ENCODE measurements around the gene PCDH20.

PCDH20 gene

DNA sequence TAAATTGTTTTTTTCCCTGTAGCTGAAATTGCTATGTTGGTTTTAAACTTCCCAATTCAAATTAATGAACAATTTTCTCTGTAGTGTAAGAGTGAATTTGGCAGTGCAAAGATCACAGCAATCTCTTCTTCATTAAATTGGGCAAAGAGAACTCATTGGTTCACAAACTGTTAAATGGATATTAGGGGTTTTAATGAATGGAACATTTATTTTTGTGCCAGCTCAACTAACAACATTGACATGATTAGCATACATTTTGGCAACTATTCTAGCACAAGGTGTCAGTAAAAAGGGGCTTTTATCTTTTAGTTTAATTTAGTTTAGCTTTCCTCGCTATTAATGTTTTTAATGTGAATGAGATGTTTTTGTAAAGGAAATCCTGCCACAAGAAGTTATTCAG lies 7.1 kb downstream of the PCDH20 start:
- Mint-ChIP-seq H3K27me3 (ENCODE audit: low read depth) (peaks cover 33% of the 10 kb centered on the region), H3K27ac (no peak overlapping the region), H3K9me3 (no peaks in the 10 kb centered on the region), H3K4me3 (no peak overlapping the region), H3K4me1 (peaks cover 4% of the 10 kb centered on the region), H3K36me3 (ENCODE audit: low read depth) (no peaks in the 10 kb centered on the region)
- TF ChIP-seq, protein P1, sequence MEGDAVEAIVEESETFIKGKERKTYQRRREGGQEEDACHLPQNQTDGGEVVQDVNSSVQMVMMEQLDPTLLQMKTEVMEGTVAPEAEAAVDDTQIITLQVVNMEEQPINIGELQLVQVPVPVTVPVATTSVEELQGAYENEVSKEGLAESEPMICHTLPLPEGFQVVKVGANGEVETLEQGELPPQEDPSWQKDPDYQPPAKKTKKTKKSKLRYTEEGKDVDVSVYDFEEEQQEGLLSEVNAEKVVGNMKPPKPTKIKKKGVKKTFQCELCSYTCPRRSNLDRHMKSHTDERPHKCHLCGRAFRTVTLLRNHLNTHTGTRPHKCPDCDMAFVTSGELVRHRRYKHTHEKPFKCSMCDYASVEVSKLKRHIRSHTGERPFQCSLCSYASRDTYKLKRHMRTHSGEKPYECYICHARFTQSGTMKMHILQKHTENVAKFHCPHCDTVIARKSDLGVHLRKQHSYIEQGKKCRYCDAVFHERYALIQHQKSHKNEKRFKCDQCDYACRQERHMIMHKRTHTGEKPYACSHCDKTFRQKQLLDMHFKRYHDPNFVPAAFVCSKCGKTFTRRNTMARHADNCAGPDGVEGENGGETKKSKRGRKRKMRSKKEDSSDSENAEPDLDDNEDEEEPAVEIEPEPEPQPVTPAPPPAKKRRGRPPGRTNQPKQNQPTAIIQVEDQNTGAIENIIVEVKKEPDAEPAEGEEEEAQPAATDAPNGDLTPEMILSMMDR (IDR thresholded peaks at IDR 0.05; ENCODE audit: unreplicated experiment in 3 of 3): no peak

DNA sequence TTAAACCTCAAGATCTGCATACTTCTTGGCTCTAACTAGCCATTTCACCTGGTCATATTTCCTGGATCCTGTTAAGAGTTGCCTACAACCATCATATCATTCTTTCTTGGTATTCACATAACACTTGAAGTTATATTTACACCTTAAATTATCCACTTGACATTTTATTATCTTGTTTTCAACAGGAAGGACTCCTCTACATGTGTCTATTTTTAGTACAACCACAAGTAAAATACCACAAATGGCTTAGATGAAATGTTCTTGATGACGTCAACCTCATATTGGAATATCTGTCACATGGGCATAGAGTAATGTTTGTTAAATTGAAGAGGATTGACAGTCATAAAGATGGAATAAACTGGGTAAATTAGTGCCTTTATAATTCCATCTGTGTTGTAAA lies 9.4 kb downstream of the PCDH20 start:
- H3K36me3 Mint-ChIP-seq (ENCODE audit: low read depth): no peaks in the 10 kb centered on the region
- H3K27ac Mint-ChIP-seq: no peak overlapping the region
- TF ChIP-seq, protein P1 (IDR thresholded peaks at IDR 0.05; ENCODE audit: unreplicated experiment in 3 of 3): no peak
- no peaks in the 10 kb centered on the region for H3K9me3 Mint-ChIP-seq
- no peaks in the 10 kb centered on the region for H3K4me1 Mint-ChIP-seq
- H3K27me3 Mint-ChIP-seq (ENCODE audit: low read depth): peaks cover 13% of the 10 kb centered on the region
- H3K4me3 Mint-ChIP-seq: no peak overlapping the region

DNA sequence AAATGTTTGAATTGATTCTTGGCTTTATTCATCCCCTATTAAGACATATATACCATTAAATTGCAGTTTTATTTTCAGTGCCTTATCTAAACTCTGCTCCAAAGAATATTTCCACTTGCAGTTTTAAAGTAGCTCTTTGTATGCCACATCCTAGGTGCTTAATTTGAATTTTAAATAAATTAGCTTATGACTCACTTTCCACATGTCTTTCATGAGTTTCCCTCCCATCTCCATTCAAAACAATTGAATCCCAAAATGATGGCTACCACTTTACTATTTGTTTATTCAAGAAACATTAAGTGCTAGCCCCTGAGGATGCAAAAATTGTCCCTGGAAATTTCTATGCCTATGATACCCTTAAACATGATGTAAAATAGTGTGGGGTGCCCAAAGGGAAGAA lies 19.5 kb downstream of the PCDH20 start:
- Mint-ChIP-seq H3K27me3 (ENCODE audit: low read depth) (no peaks in the 10 kb centered on the region), H3K36me3 (ENCODE audit: low read depth) (no peaks in the 10 kb centered on the region), H3K4me1 (no peaks in the 10 kb centered on the region), H3K27ac (no peak overlapping the region), H3K9me3 (no peaks in the 10 kb centered on the region), H3K4me3 (no peak overlapping the region)
- TF ChIP-seq, protein P1 (IDR thresholded peaks at IDR 0.05; ENCODE audit: unreplicated experiment in 3 of 3): no peak

DNA sequence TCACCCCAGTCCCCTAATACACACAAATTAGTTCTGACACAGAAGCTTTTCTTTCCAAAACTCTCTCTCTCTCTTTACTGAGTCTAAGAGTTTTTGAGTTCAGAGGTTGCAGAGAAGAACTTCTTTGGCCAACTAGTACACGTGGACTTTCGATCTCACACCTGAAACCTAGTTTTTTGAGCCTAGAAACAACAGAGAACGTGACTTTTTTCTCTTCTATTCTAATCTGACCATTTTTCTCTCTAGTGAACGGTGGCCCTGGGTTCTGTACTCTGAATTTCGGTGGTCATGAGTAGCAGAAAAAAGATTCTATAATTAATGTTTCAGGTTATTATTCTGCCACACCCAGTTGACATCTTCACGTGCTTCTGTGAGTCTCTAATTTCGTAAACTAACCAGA lies 24.2 kb downstream of the PCDH20 start:
- Mint-ChIP-seq H3K36me3 (ENCODE audit: low read depth) (no peaks in the 10 kb centered on the region), H3K27me3 (ENCODE audit: low read depth) (peaks cover 4% of the 10 kb centered on the region), H3K9me3 (no peaks in the 10 kb centered on the region), H3K4me3 (no peak overlapping the region), H3K27ac (no peak overlapping the region), H3K4me1 (no peaks in the 10 kb centered on the region)
- TF ChIP-seq, protein P1 (IDR thresholded peaks at IDR 0.05; ENCODE audit: unreplicated experiment in 3 of 3): no peak

DNA sequence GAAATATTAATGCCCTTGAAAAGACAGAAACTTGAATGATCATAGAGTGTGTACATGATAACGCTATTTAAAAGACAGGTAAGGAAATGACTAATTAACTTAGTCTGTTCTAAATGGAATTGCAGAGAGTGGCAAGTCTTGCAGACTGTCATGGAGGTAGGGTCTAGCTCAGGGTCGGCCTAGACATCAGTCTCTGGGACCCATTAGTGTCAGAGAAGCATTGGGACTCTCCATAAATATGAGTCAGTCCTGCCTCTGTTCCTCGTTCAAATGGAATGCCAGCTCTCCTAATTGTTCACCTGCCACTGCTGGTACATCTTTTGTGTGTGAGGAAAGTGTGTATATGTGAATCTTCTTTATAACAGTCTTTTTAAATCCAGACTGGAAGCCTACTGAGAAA lies 28.0 kb downstream of the PCDH20 start:
- peaks cover 4% of the 10 kb centered on the region for H3K27me3 Mint-ChIP-seq (ENCODE audit: low read depth)
- TF ChIP-seq, protein P1 (IDR thresholded peaks at IDR 0.05; ENCODE audit: unreplicated experiment in 3 of 3): no peak
- no peaks in the 10 kb centered on the region for H3K4me1 Mint-ChIP-seq
- H3K27ac Mint-ChIP-seq: no peak overlapping the region
- no peaks in the 10 kb centered on the region for H3K9me3 Mint-ChIP-seq
- H3K4me3 Mint-ChIP-seq: no peak overlapping the region
- H3K36me3 Mint-ChIP-seq (ENCODE audit: low read depth): no peaks in the 10 kb centered on the region

DNA sequence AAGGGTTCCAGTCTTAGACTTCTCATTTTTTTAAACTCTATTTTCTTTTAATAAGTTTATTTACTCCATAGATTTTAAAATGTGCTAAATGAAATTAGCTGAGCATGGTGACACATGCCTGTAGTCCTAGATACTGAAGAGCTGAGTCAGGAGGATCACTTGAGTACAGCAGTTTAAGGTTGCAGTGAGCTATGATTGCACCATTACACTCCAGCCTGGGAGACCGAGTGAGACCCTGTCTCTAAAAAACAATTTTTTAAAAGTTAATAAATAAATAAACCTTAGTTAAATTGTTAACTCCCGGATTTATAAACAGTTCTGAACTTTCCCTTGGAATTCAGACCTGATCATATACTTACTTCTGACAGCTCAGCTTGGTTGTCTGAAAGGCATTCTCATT lies 32.5 kb downstream of the PCDH20 start:
- no peak overlapping the region for H3K27ac Mint-ChIP-seq
- H3K4me3 Mint-ChIP-seq: no peak overlapping the region
- no peaks in the 10 kb centered on the region for H3K36me3 Mint-ChIP-seq (ENCODE audit: low read depth)
- peaks cover 4% of the 10 kb centered on the region for H3K27me3 Mint-ChIP-seq (ENCODE audit: low read depth)
- H3K4me1 Mint-ChIP-seq: no peaks in the 10 kb centered on the region
- H3K9me3 Mint-ChIP-seq: no peaks in the 10 kb centered on the region
- TF ChIP-seq, protein P1 (IDR thresholded peaks at IDR 0.05; ENCODE audit: unreplicated experiment in 3 of 3): no peak
